T-helper 1 cell treated with Interleukin-12 subunit alpha and Interleukin-12 subunit beta and Interleukin-4 antibody, amounts not matched to agents 30 ng/mL and 1 ng/mL, for 36 hours (primary cell): Measurements from ENCODE around the gene CST8. TPM values are rescaled to one million over a fixed set of nuclear protein-coding genes. Genes with fewer than 3 reads are reported as not detected.

Experiments used
- intact Hi-C: fragments of 100-400 bp; cut with micrococcal nuclease; formaldehyde crosslinking; loops from one replicate; pipeline ENCODE4 v1.15.1; 2024
- total RNA-seq: library from RNA; stranded (reverse); gene quantifications from 2 replicates; pipeline ENCODE4 v1.2.3, GENCODE V29; 2022

Gene CST8
- total RNA-seq, 1 donor from 2014 or later, result not detected

GRCh38 chr20:23519556-23519955, 28.6 kb downstream of the CST8 start:
- intact Hi-C loops, result no loop called here

- intact Hi-C loops, result no loop called here
Observed at GRCh38 chr20:23520185-23520584, 29.3 kb downstream of the CST8 start.

DNA sequence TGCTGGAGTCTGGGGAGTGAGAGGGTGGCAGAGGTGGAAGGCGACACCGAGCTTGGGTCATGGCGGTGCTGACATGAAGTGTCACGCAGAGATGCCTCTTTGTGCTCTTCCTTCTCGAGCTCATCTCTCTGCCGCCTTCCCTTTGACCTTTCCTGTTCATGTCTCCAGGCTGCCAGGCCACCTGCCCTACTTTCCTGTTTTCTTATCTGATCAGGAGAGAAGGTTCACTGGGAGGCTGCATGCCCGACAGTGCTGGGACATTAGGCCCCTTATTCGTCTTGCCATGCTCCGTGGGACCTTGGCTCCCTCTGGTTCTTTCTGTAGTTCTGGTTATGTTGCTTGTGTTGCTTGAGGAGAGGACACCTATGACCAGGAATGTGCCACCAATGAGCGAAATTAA, 33.2 kb downstream of the CST8 start:
- intact Hi-C loops, result no loop called here

- intact Hi-C loops, result no loop called here
Observed at GRCh38 chr20:23526850-23527249, 35.9 kb downstream of the CST8 start.

DNA sequence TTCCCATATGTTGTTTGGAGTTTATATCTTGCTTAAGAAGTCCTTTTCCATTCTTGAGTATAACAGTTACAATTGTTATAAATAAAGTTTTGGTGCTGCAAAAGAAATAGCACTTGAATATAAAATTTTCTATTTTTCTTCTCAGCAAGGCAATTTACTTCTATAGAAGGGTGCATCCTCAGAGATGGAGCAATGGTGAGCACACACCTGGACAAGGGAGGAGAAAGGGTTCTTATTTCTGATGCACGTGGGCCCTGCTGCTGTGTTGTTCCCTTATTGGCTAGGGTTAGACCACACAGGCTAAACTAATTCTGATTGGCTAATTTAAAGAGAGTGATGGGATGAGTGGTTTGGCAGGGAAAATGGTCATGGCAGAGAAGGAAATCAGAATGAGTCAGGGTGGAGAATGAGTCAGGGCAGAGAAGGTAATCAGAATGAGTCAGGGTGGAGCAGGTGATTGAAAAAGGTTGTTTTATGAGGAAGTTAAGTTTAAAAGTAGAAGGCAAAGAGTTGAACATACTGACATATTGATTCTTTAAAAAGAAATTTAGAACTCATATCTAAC, 38.0 kb downstream of the CST8 start:
- intact Hi-C loops, result no loop called here

DNA sequence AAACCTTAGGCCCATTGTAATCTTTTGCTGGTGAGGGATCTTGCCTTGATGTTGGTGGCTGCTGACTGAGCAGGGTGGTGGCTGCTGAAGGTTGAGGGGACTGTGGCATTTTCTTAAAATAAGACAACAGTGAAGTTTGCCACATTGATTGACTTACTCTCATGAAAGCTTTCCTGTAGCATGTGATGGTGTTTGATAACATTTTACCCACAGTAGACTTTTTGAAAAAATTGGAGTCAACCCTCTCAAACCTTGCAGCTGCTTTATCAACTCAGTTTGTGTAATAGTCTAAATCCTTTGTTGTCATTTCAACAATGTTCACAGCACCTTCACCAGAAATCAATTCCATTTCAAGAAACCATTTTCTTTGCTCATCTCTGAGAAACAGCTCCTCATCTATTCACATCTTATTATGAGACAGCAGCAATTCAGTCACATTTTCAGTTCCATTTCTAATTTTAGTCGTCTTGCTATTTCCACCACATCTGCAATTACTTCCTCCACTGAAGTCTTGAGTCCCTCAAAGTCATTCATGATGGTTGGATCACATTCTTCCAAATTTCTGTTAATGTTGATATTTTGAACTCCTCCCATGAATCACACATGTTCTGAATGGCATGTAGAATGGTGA, 40.1 kb downstream of the CST8 start:
- intact Hi-C loops, result no loop called here

GRCh38 chr20:23532533-23532932, 41.6 kb downstream of the CST8 start:
- intact Hi-C loops, result no loop called here

- intact Hi-C loops, result no loop called here
Observed at GRCh38 chr20:23533161-23533560, 42.2 kb downstream of the CST8 start.

DNA sequence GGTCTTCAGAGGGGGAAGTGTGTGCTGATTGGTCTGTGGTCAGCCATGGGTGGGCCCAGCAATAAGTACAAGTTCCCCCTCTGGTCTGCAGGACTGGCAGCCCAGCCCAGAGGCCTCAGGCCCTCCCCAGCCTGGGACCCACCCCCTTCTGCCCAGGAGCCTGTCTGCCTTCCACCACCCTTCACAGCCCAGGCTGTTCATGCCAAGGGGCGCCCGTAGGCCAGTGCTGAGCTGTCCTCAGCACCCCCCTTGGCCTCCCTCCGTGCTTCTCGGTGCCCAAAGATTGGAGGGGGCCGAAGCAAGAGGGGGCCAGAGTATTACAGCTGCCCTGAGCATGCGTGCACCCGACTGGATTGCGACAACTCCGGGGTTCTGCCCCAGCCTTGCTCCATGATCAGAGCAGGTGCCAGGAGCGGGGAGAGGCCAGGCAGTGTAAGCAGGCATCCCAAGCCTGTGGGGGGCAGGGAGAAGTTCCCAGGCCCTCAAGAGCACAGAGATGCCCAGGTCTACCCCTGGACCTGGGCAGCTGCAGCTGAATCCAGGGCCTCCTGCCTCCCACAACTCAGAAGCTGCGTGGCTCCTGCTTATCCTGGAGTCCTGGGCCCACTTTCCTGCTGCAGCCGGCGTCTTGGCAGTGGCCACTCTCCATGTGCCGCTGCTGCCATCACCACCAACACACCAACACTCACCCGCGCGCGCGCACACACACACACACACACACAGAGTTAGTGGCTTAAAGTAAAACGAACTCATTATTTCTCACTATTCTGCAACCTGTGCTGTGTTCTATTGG, 44.1 kb downstream of the CST8 start:
- intact Hi-C loops, result no loop called here

DNA sequence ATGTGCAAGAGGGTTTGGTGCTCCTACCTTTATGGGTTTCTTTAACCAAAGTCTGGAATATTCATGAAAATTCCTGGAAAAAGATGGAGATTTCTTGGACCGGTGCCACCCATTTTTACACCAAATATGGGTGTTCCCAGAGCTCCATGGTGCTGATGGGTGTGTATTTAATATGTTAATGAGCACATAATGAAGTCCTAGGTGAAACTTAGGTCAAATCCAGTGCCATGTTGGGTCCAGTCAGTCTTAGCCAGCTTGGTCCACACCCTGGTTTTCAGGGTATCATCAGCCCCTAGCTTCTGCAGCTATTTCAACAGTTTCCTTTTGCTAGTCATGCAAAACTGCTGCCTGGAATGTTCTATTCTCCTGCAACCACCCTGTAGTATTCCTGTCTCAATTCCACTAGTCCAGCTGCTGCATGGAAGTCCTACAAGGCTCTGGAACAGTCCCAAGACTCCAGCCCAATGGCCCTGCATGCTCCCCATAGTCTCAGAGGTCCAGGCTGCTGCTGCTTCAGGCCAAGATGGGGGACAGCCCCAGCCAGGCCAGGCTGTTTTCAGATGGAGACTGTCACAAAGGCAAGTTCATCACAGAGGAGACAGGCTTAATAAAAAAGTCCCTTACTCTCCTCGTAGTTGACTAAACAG, 45.5 kb downstream of the CST8 start:
- intact Hi-C loops, result no loop called here

- intact Hi-C loops, result no loop called here
Observed at GRCh38 chr20:23537030-23537429, 46.1 kb downstream of the CST8 start.

DNA sequence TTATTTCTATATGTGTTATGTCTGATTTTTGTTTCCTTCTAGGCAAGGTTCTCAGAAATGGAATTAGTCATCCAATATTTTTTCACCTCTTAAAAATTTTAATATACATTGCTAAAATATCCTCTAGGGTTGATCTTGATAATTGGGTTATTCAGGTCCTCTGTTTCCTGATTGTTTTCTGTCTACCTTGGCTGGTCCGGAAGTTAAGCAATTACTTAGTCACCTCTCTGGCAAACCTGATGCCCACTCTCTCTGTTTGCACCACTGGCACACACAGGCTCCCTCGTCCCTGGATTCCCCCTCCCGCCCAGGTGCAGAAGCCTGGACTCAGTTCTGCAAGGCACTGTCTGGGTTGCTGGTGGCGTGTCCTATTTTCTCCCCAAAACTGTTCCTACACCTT, 49.7 kb downstream of the CST8 start:
- intact Hi-C loops, result no loop called here

DNA sequence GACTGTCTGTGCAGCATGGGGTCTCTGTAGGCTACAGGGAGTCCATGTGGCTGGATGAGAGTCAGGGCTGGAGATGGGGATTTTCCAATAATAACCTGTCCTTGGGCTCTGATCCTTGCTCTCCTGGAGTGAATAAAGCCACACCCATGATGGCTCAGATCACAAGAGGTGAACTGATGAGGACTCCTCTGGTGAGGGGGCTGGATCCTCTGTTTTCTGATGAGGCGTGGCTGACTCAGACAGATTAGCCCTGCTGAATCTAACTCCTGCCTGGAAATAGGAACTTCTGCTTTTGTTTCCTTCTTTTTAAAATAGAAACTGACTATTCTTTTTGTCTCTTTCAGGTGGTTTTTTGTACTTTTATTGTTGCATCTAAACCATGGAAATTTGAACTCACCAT, 50.4 kb downstream of the CST8 start:
- intact Hi-C loops, result no loop called here

DNA sequence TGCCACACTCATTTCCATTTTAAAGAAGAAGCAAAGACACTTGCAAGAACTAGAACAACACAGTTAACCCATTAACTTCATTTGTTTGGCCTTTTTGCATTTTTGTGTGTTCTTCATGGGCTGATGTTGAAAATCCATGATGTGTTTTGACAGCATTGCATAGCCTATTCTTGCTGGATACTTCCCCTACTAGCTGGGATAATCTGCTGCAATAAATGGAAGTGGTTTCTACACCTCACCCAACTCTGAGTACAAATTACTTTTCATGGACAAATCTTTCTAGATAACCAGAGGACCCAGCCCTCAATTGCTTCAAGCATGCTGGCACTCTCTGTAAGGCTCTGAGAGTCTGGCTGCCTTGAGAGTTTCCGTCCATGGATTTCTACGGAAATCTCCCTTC, 50.9 kb downstream of the CST8 start:
- intact Hi-C loops, result no loop called here

DNA sequence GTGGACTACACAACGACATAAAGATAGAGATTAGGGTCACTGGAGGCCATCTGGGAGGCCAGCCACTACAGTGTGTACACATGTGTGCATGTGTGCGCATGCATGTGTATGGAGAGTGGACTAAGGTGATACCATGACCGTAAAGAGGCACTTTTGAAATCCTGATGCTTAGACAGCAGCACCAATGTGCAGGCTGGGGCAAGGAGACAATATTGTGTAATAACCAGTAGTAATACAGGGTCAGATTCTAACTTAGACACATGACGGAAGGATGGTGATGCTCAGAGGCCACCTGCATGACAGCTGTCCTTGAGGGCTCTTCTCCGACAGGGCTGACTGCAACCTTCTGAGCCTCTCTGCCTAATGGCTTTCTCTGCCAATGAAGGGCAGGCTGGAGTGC, 51.9 kb downstream of the CST8 start:
- intact Hi-C loops, result no loop called here

GRCh38 chr20:23544133-23544532, 53.2 kb downstream of the CST8 start:
- intact Hi-C loops, result no loop called here

Other genes starting within 250 kb of the CST8 start
- gene NXT1, start 140.3 kb upstream of the CST8 start, total RNA-seq, result 40.4 and 40.8 TPM in 2 replicates
- gene GZF1, start 128.9 kb upstream of the CST8 start, total RNA-seq, result 14.0 and 17.9 TPM in 2 replicates
- gene NAPB, start 69.6 kb upstream of the CST8 start, total RNA-seq, result 20.8 and 23.7 TPM in 2 replicates
- gene CSTL1, start 51.4 kb upstream of the CST8 start, total RNA-seq, result not detected in 2 replicates
- not detected in 2 replicates for gene CST11, start 38.2 kb upstream of the CST8 start, total RNA-seq
- gene CST9L, start 77.4 kb downstream of the CST8 start, total RNA-seq, result not detected in 2 replicates
- gene CST9, start 114.8 kb downstream of the CST8 start, total RNA-seq, result not detected in 2 replicates
- gene CST3, start 146.8 kb downstream of the CST8 start, total RNA-seq, result 0.59 and 0.83 TPM in 2 replicates
- not detected in 2 replicates for gene CST4, start 197.9 kb downstream of the CST8 start, total RNA-seq